SHP77 (cell line): ENCODE data around the gene PDE3A.
"Not testable (repeated sequence)": the region's sequence is repeated elsewhere in the genome, so short reads cannot be mapped to it uniquely, and the experiment has no call there.

ENCODE experiments used
- DNase-seq, 2 experiments: peaks; one replicate each; lab custom pipeline; 2025; lab: John Stamatoyannopoulos, UW

Gene PDE3A

GRCh38 chr12:20374795-20375194 is 6.5 kb downstream of the PDE3A start:
- no peak for DNase-seq

DNA sequence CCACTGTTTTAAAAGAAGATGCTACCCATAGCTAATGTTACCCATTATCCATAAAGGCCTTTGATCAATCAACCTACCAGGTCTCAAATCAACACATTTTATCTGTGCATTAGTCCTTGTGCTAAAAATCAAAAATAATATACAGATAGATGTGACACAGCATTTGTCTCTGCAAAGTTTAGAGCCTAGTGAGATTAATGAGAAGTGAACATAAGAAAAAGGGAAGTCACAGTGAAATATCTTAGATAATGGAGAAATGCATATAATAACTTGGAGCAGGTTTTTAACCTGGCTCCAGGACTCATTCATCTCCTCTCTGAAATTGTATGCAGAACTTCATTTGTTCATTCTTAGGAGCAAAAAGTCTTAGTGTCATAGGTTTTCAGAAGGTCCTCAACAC is 7.2 kb downstream of the PDE3A start:
- no peak for DNase-seq

DNA sequence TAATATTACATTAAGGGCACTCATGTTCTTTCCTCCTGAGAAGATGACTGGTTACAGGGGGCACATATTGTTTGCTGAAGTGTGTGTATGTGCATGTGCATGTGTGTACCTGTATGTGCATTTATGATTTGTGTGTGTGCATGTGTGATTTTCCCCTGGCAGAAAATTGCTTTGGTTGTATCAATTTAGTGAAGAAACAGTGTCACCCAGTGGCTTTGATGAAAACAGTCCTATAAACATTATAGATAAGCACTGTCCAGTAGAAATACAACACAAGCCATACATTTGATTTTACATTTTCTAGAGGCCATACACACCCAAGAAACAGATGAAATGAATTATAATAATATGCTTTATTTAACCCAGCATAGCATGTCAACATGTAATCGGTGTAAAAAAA is 8.6 kb downstream of the PDE3A start:
- no peak for DNase-seq

DNA sequence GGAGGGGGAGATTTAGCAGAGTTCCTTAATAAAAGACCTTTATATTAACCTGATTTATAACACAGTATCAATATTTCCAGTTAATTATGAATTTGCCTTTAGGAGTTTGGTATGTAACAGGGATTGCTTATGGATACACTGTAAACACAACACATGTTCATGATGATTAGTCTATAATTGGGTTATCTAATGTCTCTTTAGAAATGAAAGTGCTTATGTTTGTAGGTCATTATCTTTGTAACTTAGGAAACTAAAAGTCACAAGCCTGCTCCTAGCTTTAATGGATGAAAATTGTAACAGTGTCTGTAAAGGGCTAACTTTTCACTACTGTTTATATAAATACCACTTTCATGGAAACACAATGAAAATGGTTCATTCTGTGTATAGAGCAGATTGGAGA is 9.4 kb downstream of the PDE3A start:
- no peak for DNase-seq

DNA sequence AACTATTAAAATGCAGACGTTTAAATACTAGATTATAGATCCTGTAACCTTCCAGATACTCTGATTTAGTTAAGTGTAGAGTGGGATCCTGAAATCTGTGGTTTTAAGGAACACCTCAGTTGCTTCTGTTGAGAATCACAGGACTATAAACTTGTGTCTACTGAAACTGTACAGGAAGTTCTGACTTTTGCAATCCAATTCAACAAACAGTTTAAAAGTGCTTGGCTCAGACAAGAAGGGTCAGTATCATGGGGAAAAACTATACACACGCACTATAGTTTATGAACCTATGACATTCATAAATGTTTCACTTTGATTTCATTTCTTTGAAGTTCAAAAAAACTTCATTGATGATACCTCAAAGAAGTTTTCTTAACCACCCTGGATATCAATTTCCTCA is 13.8 kb downstream of the PDE3A start:
- DNase-seq, result no peak

- DNase-seq, result no peak
Measured at GRCh38 chr12:20383612-20384011, 15.3 kb downstream of the PDE3A start.

- DNase-seq, result not testable (repeated sequence)
Measured at GRCh38 chr12:20384836-20385235, 16.5 kb downstream of the PDE3A start.

- DNase-seq, result no peak
Measured at GRCh38 chr12:20390846-20391245, 22.5 kb downstream of the PDE3A start.

- DNase-seq, result no peak
Measured at GRCh38 chr12:20392339-20392738, 24.0 kb downstream of the PDE3A start.

DNA sequence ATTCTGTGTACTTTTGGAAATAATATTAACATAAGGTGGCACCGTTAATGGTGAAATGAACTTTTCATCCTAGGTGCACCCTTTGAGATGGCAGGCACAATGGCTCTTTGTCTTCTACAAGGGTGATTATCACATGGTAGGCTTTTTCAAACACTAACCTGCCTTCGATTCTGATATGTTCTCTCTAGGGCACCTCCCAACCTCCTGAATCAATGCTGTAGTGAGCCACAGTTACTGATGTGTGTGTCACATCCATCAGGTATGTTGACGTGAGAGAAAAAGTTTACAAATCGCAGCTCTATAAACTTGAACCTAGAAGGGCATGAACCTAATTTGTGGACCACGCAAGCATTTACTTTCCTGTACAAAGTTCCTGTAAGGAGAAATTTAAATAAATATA is 25.4 kb downstream of the PDE3A start:
- no peak for DNase-seq

DNA sequence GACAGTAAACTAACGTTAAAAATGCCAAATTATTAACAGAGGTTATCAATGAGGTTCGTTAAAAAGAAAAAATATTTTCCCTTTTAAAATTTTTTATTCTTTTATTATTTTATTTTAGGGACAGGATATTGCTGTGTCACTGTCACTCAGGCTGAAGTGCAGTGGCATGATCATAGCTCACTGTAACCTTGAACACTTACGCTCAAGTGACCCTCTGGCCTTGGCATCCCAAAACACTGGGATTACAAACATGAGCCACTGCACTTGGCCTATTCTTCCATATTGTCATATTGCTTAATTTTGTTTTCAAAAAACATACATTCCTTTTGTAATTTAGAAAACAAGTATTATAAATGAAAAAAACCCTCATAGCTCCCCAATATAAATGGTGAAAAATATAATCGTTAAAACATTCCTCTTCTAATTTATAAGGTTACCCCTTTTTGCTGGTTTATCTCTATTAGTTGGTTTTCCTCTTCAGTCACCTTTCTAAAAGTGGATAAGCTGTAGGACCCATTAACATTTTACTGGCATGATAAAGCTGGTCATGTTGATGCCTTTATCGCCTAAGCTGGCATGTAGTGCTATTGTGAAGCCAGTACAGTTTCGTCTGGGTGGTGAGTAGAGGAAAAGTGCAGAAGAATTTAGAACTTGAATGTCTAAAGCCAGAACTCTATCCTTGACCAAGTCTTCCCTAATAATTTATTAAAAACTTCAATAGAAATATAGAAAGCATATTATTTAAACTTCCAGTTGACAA is 27.6 kb downstream of the PDE3A start:
- DNase-seq, result no peak

GRCh38 chr12:20398686-20399085 is 30.3 kb downstream of the PDE3A start:
- DNase-seq, result no peak

DNA sequence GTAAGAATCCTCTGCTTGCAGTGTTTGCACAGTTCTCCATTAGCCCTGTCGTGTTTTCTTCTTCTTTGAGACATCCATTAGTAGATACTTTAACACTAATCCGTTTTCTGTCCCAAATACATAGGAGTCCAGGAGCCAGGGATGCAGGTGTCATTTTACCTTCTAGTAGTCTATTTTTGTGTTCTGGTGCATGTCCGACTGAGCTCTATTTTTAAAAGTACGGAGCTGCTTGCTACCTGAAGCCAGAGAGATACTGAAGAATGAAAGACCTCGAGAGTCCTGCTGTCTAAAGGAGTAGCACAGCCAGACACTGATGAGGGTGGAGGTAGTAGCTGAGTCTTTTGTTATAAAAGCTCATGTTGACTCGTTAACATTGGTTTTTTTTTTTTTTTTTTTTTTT is 31.7 kb downstream of the PDE3A start:
- no peak for DNase-seq

GRCh38 chr12:20403230-20403629 is 34.9 kb downstream of the PDE3A start:
- DNase-seq, result no peak

DNA sequence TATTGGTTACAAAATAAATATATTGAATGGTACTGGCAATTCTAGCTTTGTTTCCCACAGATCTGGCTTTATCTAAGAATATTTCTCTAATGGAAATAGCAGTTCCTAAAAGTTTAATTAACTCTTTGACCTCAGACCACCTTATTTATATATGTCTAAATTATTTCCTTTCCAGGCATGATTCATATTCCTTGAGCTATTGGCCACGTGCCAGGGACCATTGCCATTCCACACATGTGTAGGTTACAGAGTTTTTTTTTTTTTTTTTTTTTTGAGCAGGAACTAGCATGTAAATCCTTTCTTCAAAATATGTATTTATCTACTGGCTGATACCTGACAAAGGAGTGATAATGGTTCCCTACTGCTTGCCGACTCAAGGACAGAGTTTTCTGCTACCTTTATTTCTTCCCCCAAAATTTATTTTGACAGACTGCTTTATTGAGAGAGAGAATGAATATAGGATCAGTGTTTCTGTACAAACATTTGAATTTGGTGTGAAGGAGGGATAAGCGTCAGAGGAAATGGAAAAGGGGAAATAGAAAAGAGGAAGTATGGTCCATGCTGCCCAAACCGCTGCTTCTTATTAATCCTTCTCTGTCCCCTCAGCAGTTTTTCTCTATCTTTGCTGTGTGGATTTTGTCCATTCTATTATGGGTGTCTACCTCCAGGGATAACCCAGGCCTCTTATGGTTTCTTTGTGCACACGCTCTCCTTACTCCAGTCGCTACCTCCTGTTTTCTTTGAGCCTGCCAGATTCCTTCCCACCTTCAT is 36.4 kb downstream of the PDE3A start:
- DNase-seq, result no peak

- DNase-seq, result no peak
Measured at GRCh38 chr12:20409607-20410377, 41.5 kb downstream of the PDE3A start.

- DNase-seq, result no peak
Measured at GRCh38 chr12:20410734-20411133, 42.4 kb downstream of the PDE3A start.

GRCh38 chr12:20411345-20411744 is 43.0 kb downstream of the PDE3A start:
- DNase-seq, result no peak

- DNase-seq, result no peak
Measured at GRCh38 chr12:20415028-20415427, 46.7 kb downstream of the PDE3A start.

GRCh38 chr12:20415641-20416040 is 47.3 kb downstream of the PDE3A start:
- DNase-seq, result no peak

- DNase-seq, result no peak
Measured at GRCh38 chr12:20420557-20420956, 52.2 kb downstream of the PDE3A start.

GRCh38 chr12:20421421-20421820 is 53.1 kb downstream of the PDE3A start:
- no peak for DNase-seq

GRCh38 chr12:20423557-20423956 is 55.2 kb downstream of the PDE3A start:
- DNase-seq, result peak in 1 of 2 experiments; percentile 59
